Measurements from ENCODE around the gene SORBS2.

GRCh38 chr4:185672618-185673017 lies 139.4 kb downstream of the SORBS2 start:
- TF ChIP-seq CTCF (IDR thresholded peaks at IDR 0.05) (no peak), POLR2A (IDR thresholded peaks at IDR 0.05) (no peak), EP300 (IDR thresholded peaks at IDR 0.05) (no peak), POLR2AphosphoS5 (IDR thresholded peaks at IDR 0.05) (peak; percentile 64)

All from gastroesophageal sphincter (tissue), 3 donors.